Endothelial cell of umbilical vein (primary cell): ENCODE data around the gene SERPINA3.

Experiments used
- FOS ChIP-seq: IDR thresholded peaks from 2 replicates; pipeline ENCODE4 v1.6.1; 2011; ENCODE audit warnings: mild to moderate bottlenecking, low read length, moderate library complexity, borderline replicate concordance; ENCODE audit not compliant: insufficient read depth
- MYC ChIP-seq: IDR thresholded peaks from one replicate; pipeline ENCODE4 v1.6.1; 2011; ENCODE audit warnings: mild to moderate bottlenecking, low read depth, low read length
- POLR2A ChIP-seq: IDR thresholded peaks from 2 replicates; pipeline ENCODE4 v1.6.1; 2012; ENCODE audit warnings: low read depth, mild to moderate bottlenecking, control low read depth, low read length
- POLR2AphosphoS5 ChIP-seq: IDR thresholded peaks from 2 replicates; pipeline ENCODE4 v1.6.1; 2012; ENCODE audit warnings: low read depth, mild to moderate bottlenecking, control low read depth, low read length, moderate library complexity; ENCODE audit not compliant: insufficient read depth
- TF ChIP-seq, protein P1 (sequence below), 2 donors: IDR thresholded peaks; 1 replicate in 1 of 2; 2 replicates in 1 of 2; pipeline ENCODE4 v1.5.1; 2011; ENCODE audit warnings: low read length in 2 of 2, mild to moderate bottlenecking in 2 of 2, moderate library complexity in 2 of 2, control low read depth in 1 of 2, inconsistent platforms in 1 of 2, low read depth in 1 of 2; ENCODE audit not compliant: insufficient read depth in 1 of 2; ENCODE audit errors: extremely low read depth in 1 of 2

DNA sequence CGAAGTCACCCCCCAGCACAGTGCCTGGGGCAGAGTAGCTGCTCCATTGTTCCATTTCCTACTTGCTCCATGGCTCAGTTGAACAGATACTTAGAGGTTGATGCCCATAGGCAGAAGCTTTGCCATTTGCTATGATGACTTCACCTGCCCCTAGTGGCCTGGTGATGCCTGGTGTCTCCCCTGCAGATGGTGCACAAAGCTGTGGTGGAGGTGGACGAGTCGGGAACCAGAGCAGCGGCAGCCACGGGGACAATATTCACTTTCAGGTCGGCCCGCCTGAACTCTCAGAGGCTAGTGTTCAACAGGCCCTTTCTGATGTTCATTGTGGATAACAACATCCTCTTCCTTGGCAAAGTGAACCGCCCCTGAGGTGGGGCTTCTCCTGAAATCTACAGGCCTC is 20.3 kb upstream of the SERPINA3 start:
- TF ChIP-seq, protein P1, sequence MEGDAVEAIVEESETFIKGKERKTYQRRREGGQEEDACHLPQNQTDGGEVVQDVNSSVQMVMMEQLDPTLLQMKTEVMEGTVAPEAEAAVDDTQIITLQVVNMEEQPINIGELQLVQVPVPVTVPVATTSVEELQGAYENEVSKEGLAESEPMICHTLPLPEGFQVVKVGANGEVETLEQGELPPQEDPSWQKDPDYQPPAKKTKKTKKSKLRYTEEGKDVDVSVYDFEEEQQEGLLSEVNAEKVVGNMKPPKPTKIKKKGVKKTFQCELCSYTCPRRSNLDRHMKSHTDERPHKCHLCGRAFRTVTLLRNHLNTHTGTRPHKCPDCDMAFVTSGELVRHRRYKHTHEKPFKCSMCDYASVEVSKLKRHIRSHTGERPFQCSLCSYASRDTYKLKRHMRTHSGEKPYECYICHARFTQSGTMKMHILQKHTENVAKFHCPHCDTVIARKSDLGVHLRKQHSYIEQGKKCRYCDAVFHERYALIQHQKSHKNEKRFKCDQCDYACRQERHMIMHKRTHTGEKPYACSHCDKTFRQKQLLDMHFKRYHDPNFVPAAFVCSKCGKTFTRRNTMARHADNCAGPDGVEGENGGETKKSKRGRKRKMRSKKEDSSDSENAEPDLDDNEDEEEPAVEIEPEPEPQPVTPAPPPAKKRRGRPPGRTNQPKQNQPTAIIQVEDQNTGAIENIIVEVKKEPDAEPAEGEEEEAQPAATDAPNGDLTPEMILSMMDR (IDR thresholded peaks at IDR 0.05; ENCODE audit: extremely low read depth in 1 of 2, insufficient read depth in 1 of 2, low read depth in 1 of 2, low read length in 2 of 2) = no peak
- no peak for TF ChIP-seq FOS
- TF ChIP-seq POLR2A = no peak
- TF ChIP-seq MYC = no peak
- TF ChIP-seq POLR2AphosphoS5 = no peak
